CD14-positive monocyte (primary cell): Measurements from ENCODE around the gene HSD17B14. TPM values are rescaled to one million over a fixed set of nuclear protein-coding genes. Genes with fewer than 3 reads are reported as not detected.

ENCODE experiments used
- DNase-seq, 3 donors: peaks; one replicate each; pipeline ENCODE4 v3.0.0-alpha.2; 2011 to 2022
- H2AFZ ChIP-seq: 2 replicates; pipeline ENCODE4 v1.6.0; 2012; ENCODE audit warnings: mild to moderate bottlenecking, low read depth, low read length, inconsistent platforms; ENCODE audit not compliant: insufficient read depth, poor library complexity, severe bottlenecking
- H3K27ac ChIP-seq, 2 donors: 1 replicate in 1 of 2; 2 replicates in 1 of 2; pipeline ENCODE4 v1.5.1; 2012 to 2013; ENCODE audit warnings: low read length in 2 of 2, control low read depth in 1 of 2, inconsistent platforms in 1 of 2, low read depth in 1 of 2, mild to moderate bottlenecking in 1 of 2
- H3K27me3 ChIP-seq, 2 donors: one replicate each; pipeline versions ENCODE4 v1.6.0 to v1.6.1; 2011 to 2013; ENCODE audit warnings: low read length in 2 of 2; ENCODE audit not compliant: control insufficient read depth in 2 of 2, insufficient read depth in 2 of 2
- H3K36me3 ChIP-seq, 2 donors: replicated peaks in 1 of 2; 1 replicate in 1 of 2; 2 replicates in 1 of 2; pipeline versions ENCODE4 v1.5.1 to v1.6.1; 2012 to 2013; ENCODE audit warnings: low read length in 2 of 2, control low read depth in 1 of 2, inconsistent platforms in 1 of 2, mild to moderate bottlenecking in 1 of 2; ENCODE audit not compliant: insufficient read depth in 2 of 2, control insufficient read depth in 1 of 2
- H3K4me1 ChIP-seq, 2 donors: 1 replicate in 1 of 2; 2 replicates in 1 of 2; pipeline versions ENCODE4 v1.5.1 to v1.6.1; 2012 to 2013; ENCODE audit warnings: low read length in 2 of 2, control low read depth in 1 of 2, inconsistent platforms in 1 of 2, mild to moderate bottlenecking in 1 of 2, moderate library complexity in 1 of 2; ENCODE audit not compliant: insufficient read depth in 2 of 2, control insufficient read depth in 1 of 2
- H3K4me2 ChIP-seq: replicated peaks from 2 replicates; pipeline ENCODE3; 2012; ENCODE audit warnings: low read length, moderate library complexity, mild to moderate bottlenecking; ENCODE audit not compliant: poor library complexity, severe bottlenecking; ENCODE audit errors: extremely low read depth
- H3K4me3 ChIP-seq, 3 experiments: fragments of 200-600 bp in 1 of 3; sonication (generic) in 1 of 3; replicated peaks in 1 of 3; 1 replicate in 2 of 3; 2 replicates in 1 of 3; pipeline ENCODE4 v1.5.1; 2011 to 2013; ENCODE audit warnings: low read length in 3 of 3, mild to moderate bottlenecking in 3 of 3, control low read depth in 2 of 3, low read depth in 2 of 3, inconsistent platforms in 1 of 3, moderate library complexity in 1 of 3
- H3K79me2 ChIP-seq: 2 replicates; pipeline ENCODE4 v1.6.0; 2012; ENCODE audit warnings: mild to moderate bottlenecking, control low read depth, inconsistent platforms, low read length, moderate library complexity; ENCODE audit not compliant: insufficient read depth
- H3K9ac ChIP-seq: 2 replicates; pipeline ENCODE4 v1.6.0; 2017; ENCODE audit warnings: low read length, mild to moderate bottlenecking; ENCODE audit not compliant: insufficient read depth, poor library complexity, severe bottlenecking
- H3K9me3 ChIP-seq, 2 donors: replicated peaks in 1 of 2; 1 replicate in 1 of 2; 2 replicates in 1 of 2; pipeline versions ENCODE4 v1.5.1 to v1.6.1; 2012 to 2013; ENCODE audit warnings: low read length in 2 of 2, control low read depth in 1 of 2; ENCODE audit not compliant: control insufficient read depth in 1 of 2, insufficient read depth in 1 of 2
- H4K20me1 ChIP-seq: 2 replicates; pipeline ENCODE4 v1.6.0; 2012; ENCODE audit warnings: mild to moderate bottlenecking, low read length, control low read depth, moderate library complexity; ENCODE audit not compliant: insufficient read depth
- H3K27ac Mint-ChIP-seq, 7 donors: one replicate each; pipeline ENCODE4 v1.8.0; 2020; ENCODE audit warnings: mild to moderate bottlenecking in 7 of 7, mixed read lengths in 7 of 7, moderate library complexity in 6 of 7, inconsistent platforms in 2 of 7
- H3K27me3 Mint-ChIP-seq, 3 donors: one replicate each; pipeline ENCODE4 v1.8.0; 2021 to 2022; ENCODE audit warnings: low read depth in 3 of 3, mild to moderate bottlenecking in 3 of 3, mixed read lengths in 3 of 3, moderate library complexity in 3 of 3, inconsistent platforms in 1 of 3
- H3K36me3 Mint-ChIP-seq, 2 donors: one replicate each; pipeline ENCODE4 v1.8.0; 2020; ENCODE audit warnings: mixed read lengths in 2 of 2, inconsistent platforms in 1 of 2, mild to moderate bottlenecking in 1 of 2
- H3K4me1 Mint-ChIP-seq: one replicate; pipeline ENCODE4 v1.8.0; 2020; ENCODE audit warnings: mild to moderate bottlenecking, mixed read lengths
- H3K4me3 Mint-ChIP-seq, 2 donors: one replicate each; pipeline ENCODE4 v1.8.0; 2020; ENCODE audit warnings: mild to moderate bottlenecking in 2 of 2, mixed read lengths in 2 of 2, moderate library complexity in 1 of 2
- H3K9me3 Mint-ChIP-seq, 7 donors: one replicate each; pipeline ENCODE4 v1.8.0; 2020 to 2022; ENCODE audit warnings: mixed read lengths in 7 of 7, mild to moderate bottlenecking in 6 of 7, moderate library complexity in 6 of 7, inconsistent platforms in 2 of 7
- CTCF ChIP-seq: fragments of 200-600 bp; IDR thresholded peaks from one replicate; pipeline ENCODE4 v1.8.0; 2022; ENCODE audit warnings: antibody characterized with exemption, mild to moderate bottlenecking
- WGBS: methylation state at CpG from one replicate; pipeline ENCODE4 v1.1.5; 2013; ENCODE audit warnings: missing lambda C conversion rate; ENCODE audit not compliant: insufficient coverage; 5-methylcytosine and 5-hydroxymethylcytosine counted together
- intact Hi-C, 2 donors: fragments of 100-400 bp; cut with micrococcal nuclease; formaldehyde crosslinking; loops; one replicate each; pipeline versions ENCODE4 v1.15.0 to v1.15.1; 2023
- polyA plus RNA-seq, 3 donors: library from polyadenylated mRNA; depleted of rRNA in 1 of 3; unstranded in 2 of 3; stranded (reverse) in 1 of 3; fragments of 300-500 nt in 2 of 3; fragments of >200 nt in 1 of 3; fragmentation: Illumina TruSeq in 2 of 3; gene quantifications; 1 replicate in 2 of 3; 2 replicates in 1 of 3; pipeline ENCODE4 v1.2.3, GENCODE V29; 2012 to 2021

The HSD17B14 gene
- polyA plus RNA-seq, 3 donors, result not detected

GRCh38 chr19:48854103-48854502 is 17.8 kb upstream of the HSD17B14 start:
- Histone ChIP-seq H3K4me2 (no peak overlapping the region), H3K27me3 (no peaks in the 10 kb centered on the region), H3K27ac (no peak overlapping the region), H3K9ac (no peak overlapping the region), H2AFZ (peak overlapping the region; percentile 29), H3K79me2 (no peaks in the 10 kb centered on the region), H3K36me3 (no peaks in the 10 kb centered on the region), H3K4me3 (no peak overlapping the region), H4K20me1 (no peaks in the 10 kb centered on the region), H3K9me3 (no peaks in the 10 kb centered on the region), H3K4me1 (peaks cover 0 to 7% of the 10 kb centered on the region in 2 donors)
- DNase-seq, result no peak
- H3K27ac Mint-ChIP-seq, result no peak overlapping the region
- no peak for TF ChIP-seq CTCF
- H3K36me3 Mint-ChIP-seq, result no peaks in the 10 kb centered on the region
- peaks cover 0 to 2% (median 0%) of the 10 kb centered on the region in 3 donors for H3K27me3 Mint-ChIP-seq
- intact Hi-C loops, result no loop called here
- WGBS, result no CpG with 5 or more reads among the region's 7 CpGs
- peaks cover 0 to 3% (median 0%) of the 10 kb centered on the region in 7 donors for H3K9me3 Mint-ChIP-seq
- H3K4me3 Mint-ChIP-seq, result no peak overlapping the region
- H3K4me1 Mint-ChIP-seq, result peaks cover 2% of the 10 kb centered on the region

- H3K36me3 Mint-ChIP-seq, result no peaks in the 10 kb centered on the region
- H3K4me3 ChIP-seq, result no peak overlapping the region
- H3K9me3 ChIP-seq, result no peaks in the 10 kb centered on the region
- no peaks in the 10 kb centered on the region for H3K4me1 Mint-ChIP-seq
- no peaks in the 10 kb centered on the region for H3K27me3 Mint-ChIP-seq
- TF ChIP-seq CTCF, result no peak
- no peaks in the 10 kb centered on the region for H3K36me3 ChIP-seq
- H3K27me3 ChIP-seq, result no peaks in the 10 kb centered on the region
- H3K4me2 ChIP-seq, result no peak overlapping the region
- no peak overlapping the region for H3K9ac ChIP-seq
- peak overlapping the region; percentile 29 for H2AFZ ChIP-seq
- no peaks in the 10 kb centered on the region for H3K79me2 ChIP-seq
- WGBS, result 97% methylated on average over 8 of the region's 8 CpGs
- no peak for DNase-seq
- no peak overlapping the region for H3K27ac Mint-ChIP-seq
- no peak overlapping the region for H3K4me3 Mint-ChIP-seq
- H4K20me1 ChIP-seq, result no peaks in the 10 kb centered on the region
- peaks cover 0 to under 1% of the 10 kb centered on the region in 2 donors for H3K4me1 ChIP-seq
- no peak overlapping the region for H3K27ac ChIP-seq
- intact Hi-C loops, result no loop called here
- H3K9me3 Mint-ChIP-seq, result peaks cover 0 to 3% (median 0%) of the 10 kb centered on the region in 7 donors
Observed at GRCh38 chr19:48853483-48853882, 17.2 kb upstream of the HSD17B14 start.
